ENCODE data around the gene PLCE1.

PLCE1 gene

DNA sequence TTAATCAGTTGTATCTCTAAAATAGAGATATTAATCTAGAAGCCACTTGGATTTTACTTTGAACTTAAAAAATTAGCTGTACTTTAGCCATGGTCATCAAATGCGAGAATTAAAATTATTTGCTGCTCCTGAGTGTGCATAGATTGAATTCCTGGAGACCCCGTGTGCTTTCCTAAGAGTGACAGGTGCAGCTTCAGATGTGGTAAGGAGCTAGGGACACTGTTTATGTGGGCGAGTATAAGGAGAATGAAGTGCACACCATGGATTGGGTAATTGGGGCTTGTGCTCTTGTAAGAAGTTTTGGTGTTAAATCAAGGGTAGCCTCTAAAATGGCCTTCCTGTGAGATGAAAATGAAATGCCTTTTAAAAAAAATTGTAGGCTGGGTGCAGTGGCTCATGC, 9.8 kb downstream of the PLCE1 start:
- TF ChIP-seq TARDBP (IDR thresholded peaks at IDR 0.05): no peak
- TF ChIP-seq ELF4 (IDR thresholded peaks at IDR 0.05): no peak
- TF ChIP-seq HDGF (IDR thresholded peaks at IDR 0.05; ENCODE audit: borderline replicate concordance): no peak
- no peak for TF ChIP-seq CTBP1 (IDR thresholded peaks at IDR 0.05; ENCODE audit: borderline replicate concordance)
- TF ChIP-seq ARNT (IDR thresholded peaks at IDR 0.05): no peak
- no peak for TF ChIP-seq SP1 (IDR thresholded peaks at IDR 0.05)
- no peak for TF ChIP-seq LEF1 (IDR thresholded peaks at IDR 0.05; ENCODE audit: borderline replicate concordance)
- no peak for TF ChIP-seq SUZ12 (IDR thresholded peaks at IDR 0.05)
- no peak for TF ChIP-seq FOXM1 (IDR thresholded peaks at IDR 0.05; ENCODE audit: borderline replicate concordance)
- no peak for TF ChIP-seq ZNF384 (IDR thresholded peaks at IDR 0.05)
- CTCF ChIA-PET: no interaction called here
- POLR2A ChIA-PET: no interaction called here
- no peak for DNase-seq (ENCODE audit: extremely low spot score)

DNA sequence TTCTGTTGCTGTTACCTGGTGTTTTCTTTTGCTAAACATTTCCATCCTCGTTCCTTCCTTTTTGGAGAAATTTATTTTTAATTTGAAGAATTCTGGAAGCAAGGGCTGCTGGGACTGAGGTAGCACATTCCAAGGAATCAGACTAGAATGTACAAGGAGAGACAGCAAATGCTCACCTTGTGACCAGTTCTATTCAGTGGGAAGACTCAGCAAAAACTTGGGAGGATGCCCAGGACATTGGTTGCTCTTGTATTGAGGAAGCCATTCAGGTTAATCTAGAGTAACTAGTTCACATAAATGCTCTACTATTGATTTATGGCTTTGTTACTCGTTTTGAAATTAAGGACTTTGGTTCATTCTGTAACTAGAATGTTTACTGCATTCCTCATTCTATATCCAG, 11.3 kb downstream of the PLCE1 start:
- POLR2A ChIA-PET: no interaction called here
- no peak for DNase-seq (ENCODE audit: extremely low spot score)
- TF ChIP-seq NFRKB (IDR thresholded peaks at IDR 0.05): no peak
- no peak for TF ChIP-seq L3MBTL2 (conservative IDR thresholded peaks at IDR 0.05)
- TF ChIP-seq FOXA1 (IDR thresholded peaks at IDR 0.05): no peak
- TF ChIP-seq ARNT (IDR thresholded peaks at IDR 0.05): no peak
- no peak for TF ChIP-seq LEF1 (IDR thresholded peaks at IDR 0.05; ENCODE audit: borderline replicate concordance)
- TF ChIP-seq, protein P1, sequence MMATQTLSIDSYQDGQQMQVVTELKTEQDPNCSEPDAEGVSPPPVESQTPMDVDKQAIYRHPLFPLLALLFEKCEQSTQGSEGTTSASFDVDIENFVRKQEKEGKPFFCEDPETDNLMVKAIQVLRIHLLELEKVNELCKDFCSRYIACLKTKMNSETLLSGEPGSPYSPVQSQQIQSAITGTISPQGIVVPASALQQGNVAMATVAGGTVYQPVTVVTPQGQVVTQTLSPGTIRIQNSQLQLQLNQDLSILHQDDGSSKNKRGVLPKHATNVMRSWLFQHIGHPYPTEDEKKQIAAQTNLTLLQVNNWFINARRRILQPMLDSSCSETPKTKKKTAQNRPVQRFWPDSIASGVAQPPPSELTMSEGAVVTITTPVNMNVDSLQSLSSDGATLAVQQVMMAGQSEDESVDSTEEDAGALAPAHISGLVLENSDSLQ (IDR thresholded peaks at IDR 0.05): no peak
- no peak for TF ChIP-seq TARDBP (IDR thresholded peaks at IDR 0.05)
- TF ChIP-seq ZNF384 (IDR thresholded peaks at IDR 0.05): no peak

DNA sequence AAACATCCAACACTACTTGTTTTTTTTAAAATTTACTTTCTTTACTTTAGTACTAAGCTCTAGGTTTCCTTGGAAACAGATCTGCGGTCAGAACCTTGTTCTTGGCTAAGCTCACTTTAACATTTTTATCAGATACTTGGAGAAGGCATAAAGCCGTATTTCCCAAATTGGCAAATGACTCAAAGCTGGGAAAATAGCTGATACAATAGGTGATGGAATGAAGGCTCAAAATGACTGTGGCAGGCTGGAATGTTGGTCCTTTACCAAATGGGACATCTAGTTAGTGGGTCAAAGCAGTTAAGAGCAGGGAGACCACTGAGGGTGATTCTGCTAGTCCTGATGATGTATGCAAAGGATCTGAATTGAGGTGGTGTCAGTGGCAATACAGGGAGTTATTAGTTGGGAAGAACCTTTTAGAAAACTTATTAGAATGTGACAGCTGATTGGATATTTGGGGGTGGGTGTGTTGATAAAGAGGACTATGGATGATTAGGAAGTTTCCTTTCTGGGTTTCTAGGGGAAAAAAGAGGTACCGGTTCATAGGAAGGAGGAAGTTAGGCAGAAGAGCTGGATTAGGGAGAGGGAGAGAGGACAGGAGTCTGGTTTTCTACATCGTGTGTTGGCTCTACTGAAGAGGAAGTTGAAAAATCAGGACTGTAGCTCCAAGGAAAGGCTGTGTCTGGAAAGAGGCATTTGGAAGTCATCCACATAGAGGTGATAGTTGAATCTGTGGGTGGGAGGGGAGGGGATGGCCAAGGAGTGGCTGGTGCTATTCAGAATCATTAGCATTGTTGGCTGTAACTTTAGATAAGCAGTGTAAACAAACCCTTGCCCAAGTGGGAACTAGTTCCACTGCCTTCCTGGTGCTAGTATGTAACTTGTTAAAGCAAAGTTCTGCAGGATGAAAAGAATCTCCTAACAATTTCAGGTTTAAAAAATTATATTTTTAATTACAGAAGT, 13.1 kb downstream of the PLCE1 start:
- POLR2A ChIA-PET: no interaction called here
- no peak for TF ChIP-seq BHLHE40 (IDR thresholded peaks at IDR 0.05; ENCODE audit: borderline replicate concordance)
- TF ChIP-seq SP1 (IDR thresholded peaks at IDR 0.05): no peak
- TF ChIP-seq FOXM1 (IDR thresholded peaks at IDR 0.05; ENCODE audit: borderline replicate concordance): no peak
- TF ChIP-seq CTBP1 (IDR thresholded peaks at IDR 0.05; ENCODE audit: borderline replicate concordance): no peak
- no peak for DNase-seq (ENCODE audit: extremely low spot score)
- CTCF ChIA-PET: interaction anchor here (0.9 kb wide), 1 partner anchor 91 kb away, joined by 3 read pairs; no protein-coding TSS in a partner anchor

More for the DNA sequence above, 11.3 kb downstream of the PLCE1 start:
- CTCF ChIA-PET: no interaction called here

DNA sequence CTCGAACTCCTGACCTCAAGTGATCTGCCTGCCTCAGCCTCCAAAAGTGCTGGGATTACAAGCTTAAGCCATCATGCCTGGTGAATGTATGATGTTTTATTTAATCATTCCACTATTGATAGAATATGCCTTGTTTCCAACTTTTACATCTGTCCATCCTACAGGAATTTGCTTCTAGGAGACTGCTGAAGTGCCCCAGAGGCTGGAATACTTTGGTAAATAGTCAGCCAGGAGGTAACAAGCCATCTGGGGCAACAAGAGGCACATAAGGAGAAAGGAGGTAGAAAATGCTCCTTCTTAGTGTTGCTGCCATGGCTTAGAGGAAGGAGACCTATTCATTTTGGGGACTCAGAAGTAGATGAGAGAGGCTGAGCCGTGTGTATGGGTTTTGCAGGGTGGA, 14.8 kb downstream of the PLCE1 start:
- CTCF ChIA-PET: no interaction called here
- TF ChIP-seq L3MBTL2 (conservative IDR thresholded peaks at IDR 0.05): no peak
- no peak for TF ChIP-seq LEF1 (IDR thresholded peaks at IDR 0.05; ENCODE audit: borderline replicate concordance)
- TF ChIP-seq NFRKB (IDR thresholded peaks at IDR 0.05): no peak
- TF ChIP-seq TARDBP (IDR thresholded peaks at IDR 0.05): no peak
- TF ChIP-seq SP1 (IDR thresholded peaks at IDR 0.05): no peak
- no peak for TF ChIP-seq ELF4 (IDR thresholded peaks at IDR 0.05)
- no peak for TF ChIP-seq ARNT (IDR thresholded peaks at IDR 0.05)
- POLR2A ChIA-PET: no interaction called here
- DNase-seq (ENCODE audit: extremely low spot score): no peak

DNA sequence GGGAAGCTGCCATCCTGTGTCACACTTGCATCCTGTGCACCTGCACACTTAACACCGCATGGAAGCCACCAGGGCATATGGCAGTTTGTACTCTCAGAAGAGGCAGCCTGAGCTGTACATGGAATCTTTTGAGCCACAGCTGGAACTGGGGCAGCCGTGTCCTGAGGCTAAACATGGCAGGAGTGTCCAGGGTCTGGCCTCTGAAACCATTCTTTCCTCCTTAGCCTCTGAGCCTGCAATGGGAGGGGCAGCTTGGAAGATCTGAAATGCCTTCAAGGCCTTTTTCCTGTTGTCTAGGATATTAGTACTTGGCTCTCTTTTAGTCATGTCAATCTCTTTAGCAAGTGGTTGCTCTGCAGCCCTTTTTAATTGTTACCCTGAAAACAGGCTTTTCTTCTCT, 16.4 kb downstream of the PLCE1 start:
- no peak for DNase-seq (ENCODE audit: extremely low spot score)
- no peak for TF ChIP-seq SUZ12 (IDR thresholded peaks at IDR 0.05)
- TF ChIP-seq TARDBP (IDR thresholded peaks at IDR 0.05): no peak
- no peak for TF ChIP-seq ELF4 (IDR thresholded peaks at IDR 0.05)
- no peak for TF ChIP-seq FOXK2 (IDR thresholded peaks at IDR 0.05)
- TF ChIP-seq BHLHE40 (IDR thresholded peaks at IDR 0.05; ENCODE audit: borderline replicate concordance): no peak
- no peak for TF ChIP-seq ARNT (IDR thresholded peaks at IDR 0.05)
- TF ChIP-seq CTBP1 (IDR thresholded peaks at IDR 0.05; ENCODE audit: borderline replicate concordance): no peak
- TF ChIP-seq FOXM1 (IDR thresholded peaks at IDR 0.05; ENCODE audit: borderline replicate concordance): no peak
- no peak for TF ChIP-seq L3MBTL2 (conservative IDR thresholded peaks at IDR 0.05)
- no peak for TF ChIP-seq NFRKB (IDR thresholded peaks at IDR 0.05)
- TF ChIP-seq LEF1 (IDR thresholded peaks at IDR 0.05; ENCODE audit: borderline replicate concordance): no peak
- POLR2A ChIA-PET: no interaction called here
- CTCF ChIA-PET: no interaction called here

DNA sequence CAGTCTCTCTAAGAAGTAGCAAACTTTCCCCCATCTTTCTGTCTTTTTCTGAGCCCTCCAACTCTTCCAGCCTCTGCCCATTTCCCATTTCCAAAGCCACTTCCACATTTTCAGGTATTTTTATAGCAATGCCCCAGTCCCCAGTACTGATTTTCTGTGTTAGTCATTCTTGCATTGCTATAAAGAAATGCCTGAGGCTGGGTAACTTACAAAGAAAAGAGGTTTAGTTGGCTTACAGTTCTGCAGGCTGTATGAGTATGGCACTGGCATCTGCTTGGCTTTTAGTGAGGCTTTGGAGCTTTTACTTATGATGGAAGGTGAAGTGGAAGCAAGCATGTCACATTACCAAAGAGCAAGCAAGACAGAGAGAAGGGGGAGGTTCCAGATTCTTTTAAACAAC, 17.2 kb downstream of the PLCE1 start:
- TF ChIP-seq ARNT (IDR thresholded peaks at IDR 0.05): no peak
- no peak for TF ChIP-seq FOXM1 (IDR thresholded peaks at IDR 0.05; ENCODE audit: borderline replicate concordance)
- CTCF ChIA-PET: no interaction called here
- DNase-seq (ENCODE audit: extremely low spot score): no peak
- POLR2A ChIA-PET: no interaction called here

DNA sequence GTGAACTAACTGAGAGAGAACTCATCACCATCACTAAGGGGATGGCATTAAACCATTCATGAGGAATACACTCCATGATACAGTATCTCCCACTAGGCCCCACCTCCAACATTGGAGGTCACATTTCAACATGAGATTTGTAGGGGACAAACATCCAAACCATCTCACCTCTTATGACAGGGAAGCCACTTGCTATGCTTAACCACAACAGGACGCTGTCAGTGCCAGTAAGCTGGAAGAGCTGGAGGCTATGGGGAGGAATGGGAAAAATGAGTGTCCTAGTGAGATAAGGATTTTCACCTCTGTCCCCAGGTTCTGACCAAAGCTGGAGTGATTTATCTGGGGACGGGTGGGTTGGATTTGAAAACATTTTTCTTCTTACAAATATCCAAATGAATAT, 17.6 kb downstream of the PLCE1 start:
- TF ChIP-seq CTBP1 (IDR thresholded peaks at IDR 0.05; ENCODE audit: borderline replicate concordance): no peak
- TF ChIP-seq L3MBTL2 (conservative IDR thresholded peaks at IDR 0.05): no peak
- no peak for TF ChIP-seq ELF4 (IDR thresholded peaks at IDR 0.05)
- no peak for TF ChIP-seq FOXK2 (IDR thresholded peaks at IDR 0.05)
- no peak for TF ChIP-seq BHLHE40 (IDR thresholded peaks at IDR 0.05; ENCODE audit: borderline replicate concordance)
- TF ChIP-seq ARNT (IDR thresholded peaks at IDR 0.05): no peak
- TF ChIP-seq, protein P1 (IDR thresholded peaks at IDR 0.05): no peak
- CTCF ChIA-PET: no interaction called here
- POLR2A ChIA-PET: no interaction called here
- DNase-seq (ENCODE audit: extremely low spot score): no peak

Measured in HEK293T (cell line).